Ramos (cell line): ENCODE data around the gene LARGE1.

Source experiments
- in situ Hi-C: fragments of 300-500 bp; cut with MboI; formaldehyde crosslinking; loops from one replicate; pipeline ENCODE4 v1.14.3; 2022; ENCODE audit warnings: low sequenced_read_pairs; ENCODE audit not compliant: unreplicated experiment

Gene LARGE1

GRCh38 chr22:33914699-33915098 lies 5.6 kb downstream of the LARGE1 start:
- in situ Hi-C loops = loop anchor here (5.0 to 10.0 kb wide), 3 partner anchors 330 to 610 kb away; no protein-coding TSS in a partner anchor

- in situ Hi-C loops = loop anchor here (10.0 kb wide), 2 partner anchors 329 to 609 kb away; no protein-coding TSS in a partner anchor
These were observed 6.1 kb downstream of the LARGE1 start for GRCh38 chr22:33914131-33914530.

GRCh38 chr22:33913188-33913587 lies 7.1 kb downstream of the LARGE1 start:
- in situ Hi-C loops = loop anchor here (10.0 kb wide), 2 partner anchors 328 to 608 kb away; no protein-coding TSS in a partner anchor

- in situ Hi-C loops = loop anchor here (10.0 kb wide), 2 partner anchors 325 to 605 kb away; no protein-coding TSS in a partner anchor
These were observed 10.4 kb downstream of the LARGE1 start for GRCh38 chr22:33909911-33910310.

GRCh38 chr22:33909075-33909458 lies 11.2 kb downstream of the LARGE1 start:
- in situ Hi-C loops = no loop called here

GRCh38 chr22:33908171-33909074 lies 11.9 kb downstream of the LARGE1 start:
- in situ Hi-C loops = no loop called here

GRCh38 chr22:33906954-33907353 lies 13.3 kb downstream of the LARGE1 start:
- in situ Hi-C loops = no loop called here

- in situ Hi-C loops = no loop called here
These were observed 13.8 kb downstream of the LARGE1 start for GRCh38 chr22:33906475-33906874.

- in situ Hi-C loops = no loop called here
These were observed 17.3 kb downstream of the LARGE1 start for GRCh38 chr22:33903012-33903411.

- in situ Hi-C loops = no loop called here
These were observed 18.2 kb downstream of the LARGE1 start for GRCh38 chr22:33902073-33902472.

- in situ Hi-C loops = no loop called here
These were observed 22.2 kb downstream of the LARGE1 start for GRCh38 chr22:33898121-33898520.

- in situ Hi-C loops = no loop called here
These were observed 22.8 kb downstream of the LARGE1 start for GRCh38 chr22:33897448-33897835.

GRCh38 chr22:33896575-33897447 lies 23.5 kb downstream of the LARGE1 start:
- in situ Hi-C loops = no loop called here

- in situ Hi-C loops = no loop called here
These were observed 24.1 kb downstream of the LARGE1 start for GRCh38 chr22:33896154-33896553.

GRCh38 chr22:33895444-33895843 lies 24.8 kb downstream of the LARGE1 start:
- in situ Hi-C loops = no loop called here

- in situ Hi-C loops = no loop called here
These were observed 25.8 kb downstream of the LARGE1 start for GRCh38 chr22:33894515-33894914.

GRCh38 chr22:33894036-33894435 lies 26.2 kb downstream of the LARGE1 start:
- in situ Hi-C loops = no loop called here

- in situ Hi-C loops = no loop called here
These were observed 26.8 kb downstream of the LARGE1 start for GRCh38 chr22:33893512-33893911.

- in situ Hi-C loops = no loop called here
These were observed 28.3 kb downstream of the LARGE1 start for GRCh38 chr22:33891992-33892391.

- in situ Hi-C loops = no loop called here
These were observed 28.8 kb downstream of the LARGE1 start for GRCh38 chr22:33891455-33891854.

GRCh38 chr22:33889748-33890147 lies 30.5 kb downstream of the LARGE1 start:
- in situ Hi-C loops = no loop called here
